Mucosa of descending colon (tissue), 3 donors: ENCODE measurements around the gene ABCB11. TPM values are rescaled to one million over a fixed set of nuclear protein-coding genes. Genes with fewer than 3 reads are reported as not detected.

ENCODE experiments used
- ATAC-seq: fragments of 200-7000 bp; cut with Tn5 transposase; one replicate; pipeline ENCODE4 v1.9.1; 2020; ENCODE audit warnings: mild to moderate bottlenecking, moderate library complexity
- DNase-seq, 3 donors: peaks; one replicate each; pipeline ENCODE4 v3.0.0-alpha.2; 2020
- H3K36me3 ChIP-seq: fragments of 200-600 bp; one replicate; pipeline ENCODE4 v1.8.0; 2021; ENCODE audit warnings: low read depth, mild to moderate bottlenecking
- H3K4me1 ChIP-seq: fragments of 200-600 bp; one replicate; pipeline ENCODE4 v1.8.0; 2021; ENCODE audit warnings: low read depth, mild to moderate bottlenecking
- H3K4me3 ChIP-seq: fragments of 200-600 bp; one replicate; pipeline ENCODE4 v1.8.0; 2021; ENCODE audit warnings: mild to moderate bottlenecking
- H3K9me3 ChIP-seq: fragments of 200-600 bp; one replicate; pipeline ENCODE4 v1.8.0; 2021; ENCODE audit warnings: mild to moderate bottlenecking
- CTCF ChIP-seq: fragments of 200-600 bp; IDR thresholded peaks from one replicate; pipeline ENCODE4 v1.8.0; 2022; ENCODE audit warnings: antibody characterized with exemption, mild to moderate bottlenecking
- intact Hi-C, 2 donors: fragments of 100-400 bp; cut with DNase I in 1 of 2; cut with micrococcal nuclease in 1 of 2; formaldehyde crosslinking; loops; one replicate each; pipeline versions ENCODE4 v1.11.0 to v1.11.1; 2022; cut with DNase I, micrococcal nuclease
- total RNA-seq, 3 donors: library from RNA; stranded (reverse); fragmentation: NEBNext Ultra II Directional in 2 of 3; extraction: Animal tissue kit (Norgen Biotek cat#: 25700) in 2 of 3; gene quantifications; one replicate each; pipeline versions ENCODE4 v1.2.1 to v1.2.4, GENCODE V29; 2021 to 2023
- donor health status: DM: no; HTN: no; CAD: no; lungs with moderate emphysema.
- donor health status: DM: no; HTN: no; CAD: no.
- donor health status: DM: no; HTN: yes; CAD: no.

Gene ABCB11
- total RNA-seq, 3 donors from 2014 or later, result 1.2 to 21.7 (median 4.6) TPM

GRCh38 chr2:168968342-168968741, 62.8 kb downstream of the ABCB11 start:
- DNase-seq (no peak), ATAC-seq (peak; percentile 24)
- TF ChIP-seq CTCF, result no peak
- Histone ChIP-seq H3K4me3 (no peak overlapping the region), H3K36me3 (no peaks in the 10 kb centered on the region), H3K9me3 (no peaks in the 10 kb centered on the region), H3K4me1 (no peaks in the 10 kb centered on the region)
- intact Hi-C loops, result loop anchor here (10.0 kb wide), 2 partner anchors 136 to 166 kb away; no protein-coding TSS in a partner anchor

GRCh38 chr2:168964251-168964807, 66.8 kb downstream of the ABCB11 start:
- DNase-seq (no peak), ATAC-seq (peak; percentile 34)

GRCh38 chr2:168962636-168963035, 68.5 kb downstream of the ABCB11 start:
- intact Hi-C loops, result loop anchor here (10.0 kb wide), 2 partner anchors 142 to 172 kb away; no protein-coding TSS in a partner anchor
- DNase-seq (no peak), ATAC-seq (no peak)
- Histone ChIP-seq H3K36me3 (no peaks in the 10 kb centered on the region), H3K9me3 (no peaks in the 10 kb centered on the region), H3K4me1 (peaks cover 5% of the 10 kb centered on the region), H3K4me3 (no peak overlapping the region)
- no peak for TF ChIP-seq CTCF

More at GRCh38 chr2:168964251-168964807, 66.8 kb downstream of the ABCB11 start:
- Histone ChIP-seq H3K36me3 (no peaks in the 10 kb centered on the region), H3K9me3 (no peaks in the 10 kb centered on the region), H3K4me1 (peaks cover 5% of the 10 kb centered on the region), H3K4me3 (no peak overlapping the region)
- intact Hi-C loops, result loop anchor here (10.0 kb wide), 2 partner anchors 140 to 170 kb away; no protein-coding TSS in a partner anchor
- no peak for TF ChIP-seq CTCF

- Histone ChIP-seq H3K4me1 (peaks cover 5% of the 10 kb centered on the region), H3K4me3 (no peak overlapping the region), H3K9me3 (no peaks in the 10 kb centered on the region), H3K36me3 (no peaks in the 10 kb centered on the region)
- TF ChIP-seq CTCF, result peak; percentile 67
- intact Hi-C loops, result loop anchor here (10.0 kb wide), 2 partner anchors 143 to 173 kb away; no protein-coding TSS in a partner anchor
- ATAC-seq (peak; percentile 98), DNase-seq (peak in 1 of 3 donors; percentile 80)
Measured at GRCh38 chr2:168961450-168962229, 69.5 kb downstream of the ABCB11 start.

- H3K9me3 ChIP-seq, result peaks cover 4% of the 10 kb centered on the region
- no peaks in the 10 kb centered on the region for H3K4me1 ChIP-seq
- DNase-seq (no peak), ATAC-seq (no peak)
- no peak overlapping the region for H3K4me3 ChIP-seq
- intact Hi-C loops, result no loop called here
- H3K36me3 ChIP-seq, result no peaks in the 10 kb centered on the region
- no peak for TF ChIP-seq CTCF
Measured at GRCh38 chr2:168956392-168956791, 74.7 kb downstream of the ABCB11 start.
